Measurements from ENCODE around the gene EXOC5.
"Not testable (repeated sequence)": the region's sequence is repeated elsewhere in the genome, so short reads cannot be mapped to it uniquely, and the experiment has no call there.

The EXOC5 gene

DNA sequence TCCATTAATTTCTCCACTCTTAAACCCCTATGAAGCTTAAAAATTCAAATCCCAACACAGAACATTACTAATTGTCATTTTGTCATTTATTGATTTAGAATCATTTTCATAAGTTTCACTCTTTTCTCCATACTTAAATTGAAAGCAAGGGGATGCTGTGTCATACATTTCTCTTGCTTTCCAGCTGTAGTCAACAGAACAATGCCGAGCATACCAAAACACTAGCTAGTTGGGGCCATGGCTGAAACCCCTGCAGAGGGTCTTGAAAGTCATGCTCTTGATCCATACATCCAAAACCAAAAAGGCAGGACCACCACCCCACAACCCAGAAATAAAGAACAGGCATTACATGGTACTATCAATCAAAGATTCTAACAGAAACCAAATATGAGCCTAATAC is 9.0 kb downstream of the EXOC5 start:
- H3K4me3 ChIP-seq (replicated peaks in 1 of 2; ENCODE audit: low read depth in 2 of 2, low read length in 2 of 2), result no peak overlapping the region
- TF ChIP-seq, protein P1, sequence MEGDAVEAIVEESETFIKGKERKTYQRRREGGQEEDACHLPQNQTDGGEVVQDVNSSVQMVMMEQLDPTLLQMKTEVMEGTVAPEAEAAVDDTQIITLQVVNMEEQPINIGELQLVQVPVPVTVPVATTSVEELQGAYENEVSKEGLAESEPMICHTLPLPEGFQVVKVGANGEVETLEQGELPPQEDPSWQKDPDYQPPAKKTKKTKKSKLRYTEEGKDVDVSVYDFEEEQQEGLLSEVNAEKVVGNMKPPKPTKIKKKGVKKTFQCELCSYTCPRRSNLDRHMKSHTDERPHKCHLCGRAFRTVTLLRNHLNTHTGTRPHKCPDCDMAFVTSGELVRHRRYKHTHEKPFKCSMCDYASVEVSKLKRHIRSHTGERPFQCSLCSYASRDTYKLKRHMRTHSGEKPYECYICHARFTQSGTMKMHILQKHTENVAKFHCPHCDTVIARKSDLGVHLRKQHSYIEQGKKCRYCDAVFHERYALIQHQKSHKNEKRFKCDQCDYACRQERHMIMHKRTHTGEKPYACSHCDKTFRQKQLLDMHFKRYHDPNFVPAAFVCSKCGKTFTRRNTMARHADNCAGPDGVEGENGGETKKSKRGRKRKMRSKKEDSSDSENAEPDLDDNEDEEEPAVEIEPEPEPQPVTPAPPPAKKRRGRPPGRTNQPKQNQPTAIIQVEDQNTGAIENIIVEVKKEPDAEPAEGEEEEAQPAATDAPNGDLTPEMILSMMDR (IDR thresholded peaks at IDR 0.05; ENCODE audit: low read depth, low read length), result no peak
- DNase-seq (ENCODE audit: low read depth in 2 of 2), result no peak

DNA sequence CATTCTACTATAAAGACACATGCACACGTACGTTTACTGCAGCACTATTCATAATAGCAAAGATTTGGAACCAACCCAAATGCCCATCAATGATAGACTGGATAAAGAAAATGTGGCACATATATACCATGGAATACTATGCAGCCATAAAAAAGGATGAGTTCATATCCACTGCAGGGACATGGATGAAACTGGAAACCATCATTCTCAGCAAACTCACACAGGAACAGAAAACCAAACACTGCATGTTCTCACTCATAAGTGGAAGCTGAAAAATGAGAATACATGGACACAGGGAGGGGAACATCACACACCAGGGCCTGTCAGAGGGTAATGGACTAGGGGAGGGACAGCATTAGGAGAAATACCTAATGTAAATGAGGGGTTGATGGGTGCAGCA is 10.5 kb downstream of the EXOC5 start:
- H3K4me3 ChIP-seq (replicated peaks in 1 of 2; ENCODE audit: low read depth in 2 of 2, low read length in 2 of 2); DNase-seq (ENCODE audit: low read depth in 2 of 2): not testable (repeated sequence)

DNA sequence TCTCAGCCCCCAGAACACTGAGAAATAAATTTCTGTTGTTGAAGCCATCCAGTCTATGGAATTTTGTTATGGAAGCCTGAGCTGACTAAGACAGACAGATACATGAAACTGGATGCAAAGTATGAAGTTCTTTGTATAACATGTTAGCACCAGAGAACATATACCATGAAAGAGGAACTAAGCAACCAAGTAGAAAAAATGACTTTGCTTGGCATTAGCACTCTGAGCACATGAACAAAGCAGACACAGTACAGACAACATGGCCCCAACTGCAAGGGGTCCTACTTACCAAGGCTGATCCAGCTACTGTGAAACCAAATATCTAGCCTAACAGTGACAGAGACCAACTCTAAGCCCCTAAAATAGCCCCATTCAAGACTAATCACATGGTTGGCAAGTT is 13.8 kb downstream of the EXOC5 start:
- no peak for DNase-seq (ENCODE audit: low read depth in 2 of 2)
- H3K4me3 ChIP-seq (replicated peaks in 1 of 2; ENCODE audit: low read depth in 2 of 2, low read length in 2 of 2), result no peak overlapping the region
- TF ChIP-seq, protein P1 (IDR thresholded peaks at IDR 0.05; ENCODE audit: low read depth, low read length), result no peak

DNA sequence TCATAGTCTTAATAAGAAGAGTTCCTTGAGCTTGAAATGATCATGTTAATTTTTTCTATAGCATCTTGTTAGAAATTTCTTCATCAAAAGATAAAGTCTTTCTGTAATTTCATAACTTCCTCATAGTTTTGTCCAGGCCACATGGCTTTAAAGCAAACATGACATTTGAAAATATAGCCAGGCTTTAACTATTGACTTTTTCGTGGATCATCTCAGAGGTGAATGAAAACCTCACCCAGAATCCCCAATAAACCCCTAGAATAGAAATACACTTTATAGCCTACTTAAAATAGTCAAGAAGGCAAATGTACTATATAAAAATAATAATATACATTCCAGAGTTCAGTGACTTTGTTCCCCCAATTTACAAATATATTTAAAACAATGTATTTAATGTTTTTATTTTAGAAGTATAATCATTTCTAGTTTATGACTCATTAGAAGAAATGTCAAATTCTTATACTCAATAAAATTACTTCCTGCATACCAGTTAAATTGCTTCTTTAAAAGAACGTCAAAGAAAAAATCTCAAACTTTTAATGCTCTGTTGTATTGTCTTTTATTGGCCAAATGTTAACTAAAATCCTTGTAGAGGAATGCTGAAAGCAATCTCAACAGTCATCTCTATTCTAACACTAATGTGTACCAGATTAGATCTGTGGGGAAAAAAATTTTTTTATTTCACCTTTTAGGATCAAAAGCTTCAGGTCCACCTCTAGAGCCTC is 21.6 kb downstream of the EXOC5 start:
- H3K4me3 ChIP-seq (replicated peaks in 1 of 2; ENCODE audit: low read depth in 2 of 2, low read length in 2 of 2), result no peak overlapping the region
- no peak for DNase-seq (ENCODE audit: low read depth in 2 of 2)
- TF ChIP-seq, protein P1 (IDR thresholded peaks at IDR 0.05; ENCODE audit: low read depth, low read length), result no peak

DNA sequence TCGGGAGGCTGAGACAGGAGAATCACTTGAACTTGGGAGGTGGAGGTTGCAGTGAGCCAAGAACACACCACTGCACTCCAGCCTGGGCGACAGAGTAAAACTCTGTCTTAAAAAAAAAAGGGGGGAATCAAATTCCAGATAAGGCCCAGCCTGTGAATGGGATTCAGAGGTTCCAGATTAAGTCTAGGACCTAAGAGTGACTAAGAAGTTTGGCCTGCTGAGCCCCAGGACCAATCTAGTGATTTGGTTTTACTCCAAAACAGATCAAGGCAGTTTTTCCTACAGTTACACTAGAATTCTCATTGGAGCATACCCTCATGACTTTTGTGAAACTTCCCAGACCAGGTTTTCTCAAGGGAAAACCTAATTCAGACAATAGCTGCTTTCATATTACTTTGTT is 22.8 kb downstream of the EXOC5 start:
- H3K4me3 ChIP-seq (replicated peaks in 1 of 2; ENCODE audit: low read depth in 2 of 2, low read length in 2 of 2), result no peak overlapping the region
- DNase-seq (ENCODE audit: low read depth in 2 of 2), result peak; percentile 13 to 21
- TF ChIP-seq, protein P1 (IDR thresholded peaks at IDR 0.05; ENCODE audit: low read depth, low read length), result no peak

DNA sequence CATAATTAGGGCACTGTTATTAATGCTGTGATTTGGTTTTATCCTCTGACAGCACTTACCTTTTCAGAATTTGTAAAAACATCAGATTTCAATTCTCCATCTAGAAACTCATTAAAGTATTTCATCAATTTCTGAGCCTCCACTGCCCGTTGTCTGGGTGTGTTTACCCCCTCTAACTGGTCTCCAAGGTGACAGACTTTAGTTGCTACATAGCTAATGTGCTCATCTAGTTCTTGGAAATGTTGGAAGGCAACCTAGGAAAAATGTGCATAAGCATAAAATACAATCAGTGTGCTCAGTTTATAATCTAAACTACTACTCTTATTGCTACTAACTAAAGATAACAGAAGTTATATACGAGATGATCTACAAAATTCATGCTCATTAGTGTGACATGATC is 24.6 kb downstream of the EXOC5 start:
- peak; percentile 23 to 33 for DNase-seq (ENCODE audit: low read depth in 2 of 2)
- H3K4me3 ChIP-seq (replicated peaks in 1 of 2; ENCODE audit: low read depth in 2 of 2, low read length in 2 of 2), result no peak overlapping the region
- TF ChIP-seq, protein P1 (IDR thresholded peaks at IDR 0.05; ENCODE audit: low read depth, low read length), result no peak

DNA sequence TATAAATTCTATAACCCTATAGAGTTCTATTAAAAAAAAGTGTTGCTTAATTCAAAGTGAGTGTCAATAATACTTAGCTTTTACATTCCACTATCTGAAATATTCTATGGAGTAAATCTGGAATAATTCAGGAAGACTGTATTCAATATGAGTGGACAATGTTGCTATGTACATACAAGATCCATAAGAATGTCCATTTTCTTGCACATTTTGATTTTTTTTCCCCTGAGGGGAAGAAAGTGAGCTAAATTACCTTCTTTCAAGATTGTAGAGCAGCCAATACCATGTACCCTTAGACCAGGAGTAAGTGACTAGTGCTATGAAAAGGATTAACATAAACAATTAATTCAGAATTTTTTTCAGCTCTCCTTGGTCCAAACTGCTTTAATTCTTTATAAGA is 25.4 kb downstream of the EXOC5 start:
- DNase-seq (ENCODE audit: low read depth in 2 of 2), result no peak
- H3K4me3 ChIP-seq (replicated peaks in 1 of 2; ENCODE audit: low read depth in 2 of 2, low read length in 2 of 2), result no peak overlapping the region
- TF ChIP-seq, protein P1 (IDR thresholded peaks at IDR 0.05; ENCODE audit: low read depth, low read length), result no peak

DNA sequence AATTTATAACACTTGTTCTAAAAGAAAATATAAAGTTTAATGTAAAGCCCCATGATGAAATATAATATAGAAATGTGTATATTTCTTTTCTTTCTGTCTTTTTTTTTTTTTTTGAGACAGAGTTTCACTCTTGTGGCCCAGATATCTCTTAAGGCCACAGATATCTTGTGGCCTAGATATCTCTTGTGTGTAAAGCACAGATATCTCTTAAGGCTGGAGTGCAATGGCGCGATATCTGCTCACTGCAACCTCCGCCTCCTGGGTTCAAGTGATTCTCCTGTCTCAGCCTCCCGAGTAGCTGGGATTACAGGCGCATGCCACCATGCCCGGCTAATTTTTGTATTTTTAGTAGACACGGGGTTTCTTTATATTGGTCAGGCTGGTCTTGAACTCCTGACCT is 28.6 kb downstream of the EXOC5 start:
- not testable (repeated sequence) for DNase-seq (ENCODE audit: low read depth in 2 of 2); H3K4me3 ChIP-seq (replicated peaks in 1 of 2; ENCODE audit: low read depth in 2 of 2, low read length in 2 of 2)

Data from cardiac fibroblast (primary cell).